Umbilical cord (tissue), 2 donors: ENCODE results near the gene TRIM33. TPM values are rescaled to one million over a fixed set of nuclear protein-coding genes. Genes with fewer than 3 reads are reported as not detected.
A peak's percentile ranks its signal among the peaks of the same experiment; 100 is the strongest.
"Not testable (repeated sequence)": the region's sequence is repeated elsewhere in the genome, so short reads cannot be mapped to it uniquely, and the experiment has no call there.

Experiments
- DNase-seq: peaks from one replicate; pipeline ENCODE4 v3.0.0-alpha.2; 2015; ENCODE audit warnings: low spot score
- total RNA-seq: library from RNA; depleted of rRNA; stranded (reverse); fragments of >200 nt; gene quantifications from one replicate; pipeline ENCODE4 v1.2.3, GENCODE V29; 2014; ENCODE audit warnings: low replicate concordance; ENCODE audit not compliant: insufficient read depth

TRIM33 gene
- total RNA-seq, 1 donor from 2014 or later = 41.9 TPM

DNA sequence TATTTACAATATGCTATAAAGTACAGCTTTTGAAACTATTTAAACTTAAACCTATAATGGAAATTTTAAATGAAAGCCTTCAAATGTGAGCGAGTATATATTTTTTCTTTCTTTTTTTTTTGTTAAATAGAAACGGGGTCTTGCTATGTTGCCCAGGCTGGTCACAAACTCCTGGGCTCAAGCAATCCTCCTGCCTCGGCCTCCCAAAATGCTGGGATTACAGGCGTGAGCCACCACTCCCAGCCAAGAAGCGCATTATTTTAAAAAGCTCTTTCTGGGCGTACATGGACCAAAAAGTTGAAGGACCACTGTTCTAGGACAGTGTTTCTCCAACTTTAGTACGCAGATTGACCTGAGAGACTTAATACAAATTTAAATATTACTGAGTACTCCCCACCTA is 87.5 kb downstream of the TRIM33 start:
- no peak for DNase-seq

GRCh38 chr1:114418948-114419347 is 92.1 kb downstream of the TRIM33 start:
- DNase-seq = not testable (repeated sequence)

DNA sequence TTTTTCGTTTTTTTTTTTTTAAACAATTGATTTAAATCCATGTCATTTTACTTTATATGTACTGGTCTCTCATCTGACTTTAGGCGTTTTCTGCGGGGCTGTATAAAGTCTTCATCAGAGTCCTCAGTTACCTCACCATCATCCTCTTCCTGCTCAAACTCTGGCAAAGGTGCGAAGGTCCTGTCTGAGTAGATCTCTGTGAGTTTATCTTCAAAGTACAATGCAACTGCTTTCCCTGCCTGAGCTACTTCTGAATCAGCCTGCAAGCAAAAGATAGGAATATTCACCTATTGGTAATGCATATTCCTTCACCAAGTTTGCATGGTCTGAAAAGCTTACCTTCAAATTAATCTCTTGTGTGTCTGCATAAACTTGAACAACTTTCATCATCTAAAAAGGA is 113.4 kb downstream of the TRIM33 start:
- DNase-seq = no peak

DNA sequence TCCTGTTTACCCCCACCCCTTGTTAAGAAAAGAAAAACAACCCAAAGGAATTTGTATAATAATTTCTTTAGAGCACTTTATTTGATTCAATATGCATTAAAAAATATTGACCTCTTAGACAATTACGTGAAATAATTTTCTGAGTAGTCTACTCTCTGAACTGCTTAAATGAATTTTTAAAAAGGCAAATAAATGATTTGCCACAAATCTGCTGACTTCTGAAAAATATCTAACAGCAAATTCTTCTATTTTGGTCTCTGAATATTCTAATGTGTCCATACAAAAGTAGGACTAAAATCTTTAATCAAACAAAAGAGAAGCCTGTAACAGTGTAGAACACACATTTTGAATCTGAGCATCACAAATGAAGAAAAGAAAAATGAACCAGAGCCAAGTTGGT is 115.1 kb downstream of the TRIM33 start:
- no peak for DNase-seq

DNA sequence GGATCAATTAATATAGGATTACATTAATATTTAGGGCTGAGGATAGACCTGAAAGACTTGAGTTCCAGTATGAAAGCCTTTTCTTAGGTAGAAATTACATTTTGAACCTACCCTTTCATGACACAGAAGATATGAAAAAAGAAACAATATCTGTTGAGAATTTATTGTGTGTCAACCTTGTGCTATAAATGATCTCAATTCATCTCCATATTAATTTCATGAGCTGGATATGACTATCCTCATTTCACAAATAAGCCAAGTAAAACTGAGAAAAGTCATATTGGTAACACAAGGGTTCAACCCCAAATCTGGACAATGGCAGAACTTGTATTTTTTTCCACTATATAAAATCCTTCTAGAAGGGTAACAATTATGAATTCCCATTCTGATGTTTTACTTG is 120.0 kb downstream of the TRIM33 start:
- no peak for DNase-seq

DNA sequence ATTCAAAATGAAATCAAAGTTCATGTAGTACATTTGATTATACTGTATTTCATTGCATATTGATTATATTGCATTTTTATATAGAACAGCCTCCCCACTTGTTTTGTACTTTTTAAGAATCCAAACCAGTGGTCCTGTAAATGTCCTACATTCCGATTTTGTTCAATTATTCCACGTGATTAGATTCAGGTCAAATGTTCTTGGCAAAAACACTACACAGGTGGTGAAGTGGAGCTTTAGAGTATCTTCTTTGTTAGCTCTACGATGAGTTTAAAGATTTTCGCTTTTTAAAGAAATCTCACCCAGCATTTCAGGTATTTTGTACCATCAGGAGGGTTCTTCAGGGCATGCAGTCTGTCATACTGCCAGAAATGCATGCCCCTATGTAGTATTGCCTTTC is 120.6 kb downstream of the TRIM33 start:
- no peak for DNase-seq

- DNase-seq = no peak
Observed at GRCh38 chr1:114388432-114389003, 122.5 kb downstream of the TRIM33 start.

GRCh38 chr1:114387585-114387984 is 123.4 kb downstream of the TRIM33 start:
- not testable (repeated sequence) for DNase-seq

GRCh38 chr1:114387010-114387360 is 124.0 kb downstream of the TRIM33 start:
- no peak for DNase-seq

- DNase-seq = no peak
Observed at GRCh38 chr1:114386129-114387009, 124.6 kb downstream of the TRIM33 start.

- no peak for DNase-seq
Observed at GRCh38 chr1:114384922-114385321, 126.1 kb downstream of the TRIM33 start.

GRCh38 chr1:114379987-114380386 is 131.0 kb downstream of the TRIM33 start:
- DNase-seq = no peak

- no peak for DNase-seq
Observed at GRCh38 chr1:114379358-114379757, 131.6 kb downstream of the TRIM33 start.

- DNase-seq = no peak
Observed at GRCh38 chr1:114377356-114377755, 133.6 kb downstream of the TRIM33 start.

- DNase-seq = no peak
Observed at GRCh38 chr1:114369930-114370329, 141.1 kb downstream of the TRIM33 start.

DNA sequence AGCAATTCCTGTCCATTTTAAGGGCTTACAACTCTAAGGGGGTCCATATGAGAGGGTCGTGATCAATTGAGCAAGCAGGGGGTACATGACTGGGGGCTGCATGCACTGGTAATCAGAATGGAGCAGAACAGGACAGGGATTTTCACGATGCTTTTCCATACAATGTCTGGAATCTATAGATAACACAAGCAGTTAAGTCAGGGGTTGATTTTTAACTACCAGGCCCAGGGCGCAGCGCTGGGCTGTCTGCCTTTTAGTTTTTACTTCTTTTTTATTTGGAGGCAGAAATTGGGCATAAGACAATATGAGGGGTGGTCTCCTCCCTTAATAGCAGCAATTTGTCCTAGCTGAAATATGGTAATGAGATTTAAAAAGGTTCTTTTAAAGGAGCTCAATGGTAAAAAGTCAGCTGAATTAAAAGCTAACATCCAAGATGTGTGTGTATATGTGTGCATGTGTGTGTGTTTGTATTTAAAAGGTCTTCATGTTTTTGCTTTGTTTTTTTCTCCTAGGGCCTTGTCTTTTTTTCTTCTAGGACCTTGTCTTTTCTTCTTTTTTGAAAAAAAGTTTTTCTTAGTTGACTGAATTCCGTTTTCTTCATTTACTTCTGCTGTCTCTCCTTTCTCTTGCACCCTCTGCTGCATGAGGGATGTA is 141.6 kb downstream of the TRIM33 start:
- DNase-seq = peak; percentile 50

- DNase-seq = no peak
Observed at GRCh38 chr1:114368560-114369255, 142.3 kb downstream of the TRIM33 start.

GRCh38 chr1:114367810-114368209 is 143.2 kb downstream of the TRIM33 start:
- DNase-seq = no peak

- not testable (repeated sequence) for DNase-seq
Observed at GRCh38 chr1:114363230-114363629, 147.8 kb downstream of the TRIM33 start.

DNA sequence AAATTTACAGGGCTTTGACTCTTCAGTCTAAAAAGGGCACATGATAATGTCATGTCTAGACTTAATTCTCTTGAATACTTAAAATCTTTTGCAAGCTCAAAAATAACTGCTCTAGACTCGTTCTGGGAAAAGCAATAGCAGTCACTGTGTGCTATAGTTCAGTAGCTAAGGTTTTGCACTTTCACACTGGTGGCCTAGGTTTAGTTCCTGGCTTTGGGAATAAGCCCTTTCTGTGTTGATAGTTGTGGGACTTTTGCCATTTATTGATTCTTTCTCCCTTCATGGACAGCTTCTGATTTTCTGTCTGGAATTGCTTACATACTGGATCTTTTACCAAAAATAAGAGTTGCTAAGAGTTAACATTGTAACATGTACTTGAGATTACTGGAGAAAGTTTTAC is 151.2 kb downstream of the TRIM33 start:
- peak; percentile 78 for DNase-seq

DNA sequence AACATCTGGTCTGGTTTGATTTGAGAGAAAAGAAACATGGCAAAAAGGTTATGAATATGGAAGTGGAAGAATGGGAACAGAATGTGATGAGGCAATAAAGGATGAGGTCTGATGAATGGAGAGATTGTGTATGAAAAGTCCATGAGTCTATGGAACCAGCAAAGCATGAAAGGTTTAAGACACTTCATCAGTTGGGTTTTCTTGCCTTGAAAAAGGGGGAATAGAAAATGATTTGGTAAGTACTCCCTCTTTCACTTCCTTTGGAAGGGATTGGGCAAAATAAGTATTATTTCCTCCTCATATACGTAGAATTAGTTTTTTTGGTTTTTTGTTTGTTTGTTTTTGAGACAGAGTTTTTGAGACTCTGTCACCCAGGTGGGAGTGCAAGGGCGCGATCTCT is 155.8 kb downstream of the TRIM33 start:
- DNase-seq = no peak

- peak; percentile 94 for DNase-seq
Observed at GRCh38 chr1:114353262-114353661, 157.7 kb downstream of the TRIM33 start.
